Measurements from ENCODE around the gene SLC14A1.

DNA sequence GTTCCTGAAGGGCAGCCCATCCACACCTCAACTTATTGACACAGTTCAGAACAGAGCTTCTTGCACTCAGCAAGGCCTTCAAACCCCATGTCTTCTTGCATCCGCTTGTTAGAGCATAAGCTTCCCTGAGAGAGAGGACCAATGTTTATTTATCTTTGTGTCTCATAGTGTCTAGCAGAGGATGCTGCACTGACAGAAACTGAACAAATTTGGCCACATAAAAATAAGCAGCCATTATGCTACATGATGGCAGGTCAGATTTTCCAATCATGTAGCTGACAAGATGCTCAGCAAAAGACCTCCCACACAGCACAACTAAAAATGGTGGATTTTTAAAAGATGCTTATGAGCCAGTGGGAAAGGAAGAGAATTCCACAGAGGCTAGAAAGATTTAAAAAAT lies 63.4 kb downstream of the SLC14A1 start:
- TF ChIP-seq ZNF384 (IDR thresholded peaks at IDR 0.05; ENCODE audit: borderline replicate concordance, low read depth, low read length), result no peak
- no peak for TF ChIP-seq CBFB (IDR thresholded peaks at IDR 0.05; ENCODE audit: low read depth)
- TF ChIP-seq, protein P1, sequence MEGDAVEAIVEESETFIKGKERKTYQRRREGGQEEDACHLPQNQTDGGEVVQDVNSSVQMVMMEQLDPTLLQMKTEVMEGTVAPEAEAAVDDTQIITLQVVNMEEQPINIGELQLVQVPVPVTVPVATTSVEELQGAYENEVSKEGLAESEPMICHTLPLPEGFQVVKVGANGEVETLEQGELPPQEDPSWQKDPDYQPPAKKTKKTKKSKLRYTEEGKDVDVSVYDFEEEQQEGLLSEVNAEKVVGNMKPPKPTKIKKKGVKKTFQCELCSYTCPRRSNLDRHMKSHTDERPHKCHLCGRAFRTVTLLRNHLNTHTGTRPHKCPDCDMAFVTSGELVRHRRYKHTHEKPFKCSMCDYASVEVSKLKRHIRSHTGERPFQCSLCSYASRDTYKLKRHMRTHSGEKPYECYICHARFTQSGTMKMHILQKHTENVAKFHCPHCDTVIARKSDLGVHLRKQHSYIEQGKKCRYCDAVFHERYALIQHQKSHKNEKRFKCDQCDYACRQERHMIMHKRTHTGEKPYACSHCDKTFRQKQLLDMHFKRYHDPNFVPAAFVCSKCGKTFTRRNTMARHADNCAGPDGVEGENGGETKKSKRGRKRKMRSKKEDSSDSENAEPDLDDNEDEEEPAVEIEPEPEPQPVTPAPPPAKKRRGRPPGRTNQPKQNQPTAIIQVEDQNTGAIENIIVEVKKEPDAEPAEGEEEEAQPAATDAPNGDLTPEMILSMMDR (IDR thresholded peaks at IDR 0.05 in 2 of 3, conservative IDR thresholded peaks at IDR 0.05 in 1 of 3; ENCODE audit: control insufficient read depth in 2 of 3, extremely low read depth in 1 of 3, insufficient read depth in 1 of 3, low read depth in 3 of 3, low read length in 3 of 3), result no peak
- no peak for TF ChIP-seq HDAC2 (IDR thresholded peaks at IDR 0.05)
- TF ChIP-seq, protein P2, sequence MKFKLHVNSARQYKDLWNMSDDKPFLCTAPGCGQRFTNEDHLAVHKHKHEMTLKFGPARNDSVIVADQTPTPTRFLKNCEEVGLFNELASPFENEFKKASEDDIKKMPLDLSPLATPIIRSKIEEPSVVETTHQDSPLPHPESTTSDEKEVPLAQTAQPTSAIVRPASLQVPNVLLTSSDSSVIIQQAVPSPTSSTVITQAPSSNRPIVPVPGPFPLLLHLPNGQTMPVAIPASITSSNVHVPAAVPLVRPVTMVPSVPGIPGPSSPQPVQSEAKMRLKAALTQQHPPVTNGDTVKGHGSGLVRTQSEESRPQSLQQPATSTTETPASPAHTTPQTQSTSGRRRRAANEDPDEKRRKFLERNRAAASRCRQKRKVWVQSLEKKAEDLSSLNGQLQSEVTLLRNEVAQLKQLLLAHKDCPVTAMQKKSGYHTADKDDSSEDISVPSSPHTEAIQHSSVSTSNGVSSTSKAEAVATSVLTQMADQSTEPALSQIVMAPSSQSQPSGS (IDR thresholded peaks at IDR 0.05; ENCODE audit: low read length), result no peak
- no peak for TF ChIP-seq ZNF274 (IDR thresholded peaks at IDR 0.05; ENCODE audit: insufficient read depth, insufficient read length)
- TF ChIP-seq CBX5 (IDR thresholded peaks at IDR 0.05; ENCODE audit: low read depth), result no peak
- no peak for TF ChIP-seq CREB1 (IDR thresholded peaks at IDR 0.05; ENCODE audit: low read depth)
- no peak for TF ChIP-seq SRF (IDR thresholded peaks at IDR 0.05; ENCODE audit: low read depth in 2 of 2, low read length in 2 of 2)
- TF ChIP-seq EGR1 (IDR thresholded peaks at IDR 0.05; ENCODE audit: borderline replicate concordance in 1 of 2, low read depth in 2 of 2, low read length in 2 of 2), result no peak
- no peak for TF ChIP-seq SP1 (IDR thresholded peaks at IDR 0.05; ENCODE audit: low read depth, low read length)
- TF ChIP-seq FOXM1 (IDR thresholded peaks at IDR 0.05; ENCODE audit: low read depth, low read length), result no peak
- TF ChIP-seq JUNB (IDR thresholded peaks at IDR 0.05), result no peak
- TF ChIP-seq, protein P3, sequence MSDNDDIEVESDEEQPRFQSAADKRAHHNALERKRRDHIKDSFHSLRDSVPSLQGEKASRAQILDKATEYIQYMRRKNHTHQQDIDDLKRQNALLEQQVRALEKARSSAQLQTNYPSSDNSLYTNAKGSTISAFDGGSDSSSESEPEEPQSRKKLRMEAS (IDR thresholded peaks at IDR 0.05; ENCODE audit: low read depth, low read length), result no peak
